GM12864 (cell line): ENCODE measurements around the gene GCKR.
"Not testable (repeated sequence)": the region's sequence is repeated elsewhere in the genome, so short reads cannot be mapped to it uniquely, and the experiment has no call there.

Experiments used
- DNase-seq: peaks from one replicate; pipeline ENCODE4 v3.0.0-alpha.2; 2011; ENCODE audit warnings: low read depth
- H3K4me3 ChIP-seq: 2 replicates; pipeline ENCODE4 v1.5.1; 2011; ENCODE audit warnings: mild to moderate bottlenecking, low read depth, low read length, control low read depth
- CTCF ChIP-seq: IDR thresholded peaks from 2 replicates; pipeline ENCODE4 v1.5.1; 2011; ENCODE audit warnings: low read depth, mild to moderate bottlenecking, moderate library complexity, low read length, control low read depth, inconsistent platforms; ENCODE audit errors: missing control alignments

GCKR gene

GRCh38 chr2:27551514-27551913 lies 54.9 kb downstream of the GCKR start:
- no peak for DNase-seq
- no peak for TF ChIP-seq CTCF
- H3K4me3 ChIP-seq, result no peak overlapping the region

- H3K4me3 ChIP-seq, result no peak overlapping the region
- TF ChIP-seq CTCF, result no peak
- DNase-seq, result no peak
These were observed 56.3 kb downstream of the GCKR start for GRCh38 chr2:27552941-27553340.

GRCh38 chr2:27554451-27554850 lies 57.8 kb downstream of the GCKR start:
- H3K4me3 ChIP-seq, DNase-seq: not testable (repeated sequence)

- no peak for DNase-seq
- no peak overlapping the region for H3K4me3 ChIP-seq
- TF ChIP-seq CTCF, result no peak
These were observed 62.6 kb downstream of the GCKR start for GRCh38 chr2:27559228-27559627.

GRCh38 chr2:27561060-27561459 lies 64.4 kb downstream of the GCKR start:
- no peak for TF ChIP-seq CTCF
- H3K4me3 ChIP-seq, result no peak overlapping the region
- DNase-seq, result no peak

GRCh38 chr2:27566628-27567027 lies 70.0 kb downstream of the GCKR start:
- no peak overlapping the region for H3K4me3 ChIP-seq
- DNase-seq, result no peak
- no peak for TF ChIP-seq CTCF

- no peak for DNase-seq
- no peak for TF ChIP-seq CTCF
- H3K4me3 ChIP-seq, result no peak overlapping the region
These were observed 72.8 kb downstream of the GCKR start for GRCh38 chr2:27569398-27569797.

- no peak overlapping the region for H3K4me3 ChIP-seq
- no peak for TF ChIP-seq CTCF
- no peak for DNase-seq
These were observed 74.6 kb downstream of the GCKR start for GRCh38 chr2:27571197-27571596.
